SK-N-SH treated with all-trans-retinoic acid at 6 μM for 48 hours (cell line): ENCODE results near the gene FSIP1.

Experiments
- ARNTL ChIP-seq: fragments of 450-650 bp; formaldehyde crosslinking; IDR thresholded peaks from 2 replicates; pipeline ENCODE4 v1.5.0; 2020; ENCODE audit warnings: low read depth, mild to moderate bottlenecking, moderate library complexity, borderline replicate concordance
- BACH2 ChIP-seq: fragments of 250-450 bp; sonication (Bioruptor Pico); IDR thresholded peaks from 2 replicates; pipeline ENCODE4 v1.9.0; 2021; ENCODE audit warnings: mild to moderate bottlenecking, borderline replicate concordance
- ESRRG ChIP-seq: fragments of 250-450 bp; sonication (Bioruptor Pico); IDR thresholded peaks from 2 replicates; pipeline ENCODE4 v1.6.1; 2021; ENCODE audit warnings: mild to moderate bottlenecking
- ISL1 ChIP-seq: fragments of 250-450 bp; sonication (Bioruptor Pico); IDR thresholded peaks from 2 replicates; pipeline ENCODE4 v2.1.2; 2022; ENCODE audit warnings: mild to moderate bottlenecking, moderate library complexity
- OSR1 ChIP-seq: fragments of 250-450 bp; sonication (Bioruptor Pico); IDR thresholded peaks from 2 replicates; pipeline ENCODE4 v1.8.0; 2022; ENCODE audit warnings: moderate library complexity, mild to moderate bottlenecking, inconsistent platforms
- RARB ChIP-seq: fragments of 250-450 bp; sonication (Bioruptor Pico); IDR thresholded peaks from 2 replicates; pipeline ENCODE4 v1.8.0; 2021; ENCODE audit warnings: mild to moderate bottlenecking, moderate library complexity
- SNAI2 ChIP-seq: fragments of 250-450 bp; sonication (Bioruptor Pico); IDR thresholded peaks from 2 replicates; pipeline ENCODE4 v1.5.0; 2020; ENCODE audit warnings: mild to moderate bottlenecking, moderate library complexity
- TOX ChIP-seq: fragments of 250-450 bp; sonication (Bioruptor Pico); IDR thresholded peaks from 2 replicates; pipeline ENCODE4 v1.8.0; 2021; ENCODE audit warnings: mild to moderate bottlenecking, moderate library complexity, borderline replicate concordance
- ZC3H10 ChIP-seq: fragments of 250-450 bp; sonication (Bioruptor Pico); IDR thresholded peaks from 2 replicates; pipeline ENCODE4 v1.5.1; 2021; ENCODE audit warnings: mild to moderate bottlenecking, moderate library complexity
- ZFP3 ChIP-seq: fragments of 250-450 bp; sonication (Bioruptor Pico); IDR thresholded peaks from 2 replicates; pipeline ENCODE4 v1.5.0; 2020; ENCODE audit warnings: mild to moderate bottlenecking, moderate library complexity
- ZFP30 ChIP-seq: fragments of 450-650 bp; formaldehyde crosslinking; IDR thresholded peaks from 2 replicates; pipeline ENCODE4 v1.5.0; 2022; ENCODE audit warnings: mild to moderate bottlenecking, moderate library complexity
- ZNF565 ChIP-seq: fragments of 450-650 bp; formaldehyde crosslinking; conservative IDR thresholded peaks from 2 replicates; pipeline ENCODE4 v1.5.0; 2020; ENCODE audit warnings: low read depth, mild to moderate bottlenecking, moderate library complexity
- TF ChIP-seq, protein P1 (sequence below): fragments of 250-450 bp; sonication (Bioruptor Pico); IDR thresholded peaks from 2 replicates; pipeline ENCODE4 v1.5.1; 2021; ENCODE audit warnings: mild to moderate bottlenecking, moderate library complexity
- TF ChIP-seq, protein P2 (sequence below): fragments of 250-450 bp; sonication (Bioruptor Pico); IDR thresholded peaks from 2 replicates; pipeline ENCODE4 v1.5.1; 2020; ENCODE audit warnings: low read depth, mild to moderate bottlenecking, moderate library complexity

DNA sequence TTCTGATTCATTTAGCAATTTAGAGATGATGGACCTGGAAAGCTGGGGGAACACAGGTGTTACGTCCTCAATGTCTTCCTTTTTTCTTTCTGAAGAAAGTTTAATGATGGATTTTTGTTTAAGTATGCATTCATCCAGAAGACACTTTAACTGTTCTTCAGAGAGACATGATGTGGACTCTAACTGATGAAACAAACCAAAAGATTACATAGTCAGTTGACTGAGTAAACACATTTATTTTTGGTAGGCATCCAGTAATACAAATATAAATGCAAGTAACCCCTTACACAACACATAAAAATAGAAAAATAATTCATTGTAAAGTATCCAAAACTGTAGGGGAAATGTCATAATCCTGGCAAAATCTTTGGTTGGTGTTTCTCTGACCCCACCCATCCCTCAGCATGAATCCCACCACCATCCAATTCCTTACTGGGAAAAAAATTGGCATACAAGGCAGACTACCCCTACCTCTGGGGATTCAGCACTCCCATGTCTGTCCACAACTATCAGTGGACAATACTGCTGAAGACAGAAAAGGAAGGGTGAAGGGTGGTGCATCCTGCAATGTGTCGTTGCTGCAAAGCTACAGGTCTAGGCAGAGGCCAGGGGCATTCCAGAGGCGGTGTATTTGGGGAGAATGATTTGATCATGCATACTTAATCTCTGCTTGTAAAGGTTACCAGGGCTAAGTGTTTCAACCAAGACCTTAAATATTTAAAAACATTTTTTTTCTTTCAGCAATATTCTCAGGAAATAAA is 164.4 kb downstream of the FSIP1 start:
- TF ChIP-seq ZC3H10 (CRISPR knock-in tag), result no peak
- no peak for TF ChIP-seq SNAI2 (CRISPR knock-in tag)
- TF ChIP-seq OSR1 (CRISPR knock-in tag), result no peak
- TF ChIP-seq BACH2 (CRISPR knock-in tag), result no peak
- no peak for TF ChIP-seq ZFP3
- TF ChIP-seq ESRRG (CRISPR knock-in tag), result no peak
- no peak for TF ChIP-seq ARNTL (CRISPR knock-in tag)
- TF ChIP-seq RARB, result no peak
- TF ChIP-seq, protein P1, sequence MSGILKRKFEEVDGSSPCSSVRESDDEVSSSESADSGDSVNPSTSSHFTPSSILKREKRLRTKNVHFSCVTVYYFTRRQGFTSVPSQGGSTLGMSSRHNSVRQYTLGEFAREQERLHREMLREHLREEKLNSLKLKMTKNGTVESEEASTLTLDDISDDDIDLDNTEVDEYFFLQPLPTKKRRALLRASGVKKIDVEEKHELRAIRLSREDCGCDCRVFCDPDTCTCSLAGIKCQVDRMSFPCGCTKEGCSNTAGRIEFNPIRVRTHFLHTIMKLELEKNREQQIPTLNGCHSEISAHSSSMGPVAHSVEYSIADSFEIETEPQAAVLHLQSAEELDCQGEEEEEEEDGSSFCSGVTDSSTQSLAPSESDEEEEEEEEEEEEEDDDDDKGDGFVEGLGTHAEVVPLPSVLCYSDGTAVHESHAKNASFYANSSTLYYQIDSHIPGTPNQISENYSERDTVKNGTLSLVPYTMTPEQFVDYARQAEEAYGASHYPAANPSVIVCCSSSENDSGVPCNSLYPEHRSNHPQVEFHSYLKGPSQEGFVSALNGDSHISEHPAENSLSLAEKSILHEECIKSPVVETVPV, result no peak
- TF ChIP-seq, protein P2, sequence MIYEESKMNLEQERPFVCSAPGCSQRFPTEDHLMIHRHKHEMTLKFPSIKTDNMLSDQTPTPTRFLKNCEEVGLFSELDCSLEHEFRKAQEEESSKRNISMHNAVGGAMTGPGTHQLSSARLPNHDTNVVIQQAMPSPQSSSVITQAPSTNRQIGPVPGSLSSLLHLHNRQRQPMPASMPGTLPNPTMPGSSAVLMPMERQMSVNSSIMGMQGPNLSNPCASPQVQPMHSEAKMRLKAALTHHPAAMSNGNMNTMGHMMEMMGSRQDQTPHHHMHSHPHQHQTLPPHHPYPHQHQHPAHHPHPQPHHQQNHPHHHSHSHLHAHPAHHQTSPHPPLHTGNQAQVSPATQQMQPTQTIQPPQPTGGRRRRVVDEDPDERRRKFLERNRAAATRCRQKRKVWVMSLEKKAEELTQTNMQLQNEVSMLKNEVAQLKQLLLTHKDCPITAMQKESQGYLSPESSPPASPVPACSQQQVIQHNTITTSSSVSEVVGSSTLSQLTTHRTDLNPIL, result no peak
- no peak for TF ChIP-seq ISL1
- no peak for TF ChIP-seq ZNF565 (CRISPR knock-in tag)
- no peak for TF ChIP-seq TOX (CRISPR knock-in tag)
- no peak for TF ChIP-seq ZFP30 (CRISPR knock-in tag)
